ENCODE data around the gene PPIH.
"Not testable (repeated sequence)": the region's sequence is repeated elsewhere in the genome, so short reads cannot be mapped to it uniquely, and the experiment has no call there.

The PPIH gene

GRCh38 chr1:42657981-42658876 is at the start of gene PPIH:
Gene PPIH, plus strand, starts transcription at chr1:42658423. Its CDS starts 24 bp downstream, at chr1:42658447.
- DNase-seq (ENCODE audit: low read depth, low spot score), result peak; percentile 96

- DNase-seq (ENCODE audit: low read depth, low spot score), result no peak
Observed at GRCh38 chr1:42613803-42614131, 44.5 kb upstream of the PPIH start.

GRCh38 chr1:42618866-42619265 is 39.4 kb upstream of the PPIH start:
- no peak for DNase-seq (ENCODE audit: low read depth, low spot score)

- DNase-seq (ENCODE audit: low read depth, low spot score), result no peak
Observed at GRCh38 chr1:42620307-42620706, 37.9 kb upstream of the PPIH start.

- DNase-seq (ENCODE audit: low read depth, low spot score), result not testable (repeated sequence)
Observed at GRCh38 chr1:42621180-42621579, 37.0 kb upstream of the PPIH start.

GRCh38 chr1:42627205-42627604 is 31.0 kb upstream of the PPIH start:
- not testable (repeated sequence) for DNase-seq (ENCODE audit: low read depth, low spot score)

GRCh38 chr1:42639116-42639515 is 19.1 kb upstream of the PPIH start:
- DNase-seq (ENCODE audit: low read depth, low spot score), result no peak

- no peak for DNase-seq (ENCODE audit: low read depth, low spot score)
Observed at GRCh38 chr1:42646056-42646455, 12.2 kb upstream of the PPIH start.

GRCh38 chr1:42657201-42657600 is 1.0 kb upstream of the PPIH start:
- DNase-seq (ENCODE audit: low read depth, low spot score), result no peak

- DNase-seq (ENCODE audit: low read depth, low spot score), result no peak
Observed at GRCh38 chr1:42658877-42659337, 684 bp downstream of the PPIH start.

GRCh38 chr1:42660907-42661500 is 2.8 kb downstream of the PPIH start:
- no peak for DNase-seq (ENCODE audit: low read depth, low spot score)

- DNase-seq (ENCODE audit: low read depth, low spot score), result no peak
Observed at GRCh38 chr1:42669936-42670335, 11.7 kb downstream of the PPIH start.

GRCh38 chr1:42670425-42670824 is 12.2 kb downstream of the PPIH start:
- no peak for DNase-seq (ENCODE audit: low read depth, low spot score)

- no peak for DNase-seq (ENCODE audit: low read depth, low spot score)
Observed at GRCh38 chr1:42674214-42674613, 16.0 kb downstream of the PPIH start.

GRCh38 chr1:42674682-42675081 is 16.5 kb downstream of the PPIH start:
- no peak for DNase-seq (ENCODE audit: low read depth, low spot score)

GRCh38 chr1:42675467-42675866 is 17.2 kb downstream of the PPIH start:
- no peak for DNase-seq (ENCODE audit: low read depth, low spot score)

- DNase-seq (ENCODE audit: low read depth, low spot score), result no peak
Observed at GRCh38 chr1:42676534-42677087, 18.4 kb downstream of the PPIH start.

GRCh38 chr1:42679364-42679983 is 21.3 kb downstream of the PPIH start:
- DNase-seq (ENCODE audit: low read depth, low spot score), result no peak

GRCh38 chr1:42680055-42680454 is 21.8 kb downstream of the PPIH start:
- no peak for DNase-seq (ENCODE audit: low read depth, low spot score)

GRCh38 chr1:42680921-42681683 is 22.9 kb downstream of the PPIH start:
- DNase-seq (ENCODE audit: low read depth, low spot score), result no peak

- peak; percentile 99 for DNase-seq (ENCODE audit: low read depth, low spot score)
Observed at GRCh38 chr1:42681741-42682483, 23.7 kb downstream of the PPIH start, which contains the start of gene YBX1. Gene YBX1, plus strand, starts transcription at chr1:42682418. Its CDS starts 148 bp downstream, at chr1:42682566.
